Tibial nerve (tissue), 4 donors: Measurements from ENCODE around the gene INPP4B.

Source experiments
- CTCF ChIP-seq, 5 experiments: fragments of 200-600 bp in 3 of 5; fragments of 450-650 bp in 2 of 5; sonication (generic) in 3 of 5; IDR thresholded peaks; one replicate each; pipeline ENCODE4 v1.5.1; 2016 to 2019; ENCODE audit warnings: antibody characterized with exemption in 5 of 5, mild to moderate bottlenecking in 3 of 5, moderate library complexity in 2 of 5
- EP300 ChIP-seq, 2 donors: sonication (generic); formaldehyde crosslinking; IDR thresholded peaks; one replicate each; pipeline ENCODE4 v1.6.1; 2017; ENCODE audit warnings: antibody characterized with exemption in 2 of 2, mild to moderate bottlenecking in 1 of 2
- POLR2A ChIP-seq, 2 donors: fragments of 450-650 bp; IDR thresholded peaks; one replicate each; pipeline ENCODE4 v1.6.1; 2017; ENCODE audit warnings: antibody characterized with exemption in 2 of 2, mild to moderate bottlenecking in 2 of 2, moderate library complexity in 2 of 2

- TF ChIP-seq CTCF (IDR thresholded peaks at IDR 0.05) (no peak), POLR2A (IDR thresholded peaks at IDR 0.05) (no peak), EP300 (IDR thresholded peaks at IDR 0.05) (no peak)
These were observed 352.6 kb downstream of the INPP4B start for GRCh38 chr4:142493255-142494110.
